Muscle of arm (tissue), 12 donors: ENCODE measurements around the gene MACROD2. TPM values are rescaled to one million over a fixed set of nuclear protein-coding genes. Genes with fewer than 3 reads are reported as not detected.

Source experiments
- DNase-seq: peaks from one replicate; pipeline ENCODE4 v3.0.0-alpha.2; 2013
- polyA plus RNA-seq, 12 donors: library from polyadenylated mRNA; unstranded; fragments of 120-200 nt; gene quantifications; one replicate each; pipeline ENCODE4 v1.2.1, GENCODE V29; 2013; ENCODE audit not compliant: insufficient read length in 12 of 12

Gene MACROD2
- polyA plus RNA-seq, 12 donors, result 2.7 to 19.1 (median 4.0) TPM; not detected in 1

DNA sequence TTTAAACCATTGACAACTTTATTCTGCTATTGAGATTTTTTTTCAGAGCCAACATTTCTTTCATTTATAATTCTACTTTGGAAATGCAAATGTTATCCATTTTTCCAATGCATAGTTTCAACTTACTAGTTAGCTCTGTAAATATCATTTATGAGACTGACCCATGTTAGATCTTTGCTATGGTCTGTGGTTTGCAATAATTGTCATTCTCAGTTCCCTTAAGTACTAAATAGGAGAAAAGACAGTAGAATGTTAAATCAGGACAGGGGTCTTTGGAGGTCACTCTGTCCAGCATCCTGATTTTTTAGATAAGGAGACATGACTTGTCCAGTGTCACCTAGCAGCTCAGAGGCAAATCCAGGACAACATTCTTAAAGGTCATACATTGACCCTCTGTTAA lies 864.3 kb downstream of the MACROD2 start:
- DNase-seq, result no peak

DNA sequence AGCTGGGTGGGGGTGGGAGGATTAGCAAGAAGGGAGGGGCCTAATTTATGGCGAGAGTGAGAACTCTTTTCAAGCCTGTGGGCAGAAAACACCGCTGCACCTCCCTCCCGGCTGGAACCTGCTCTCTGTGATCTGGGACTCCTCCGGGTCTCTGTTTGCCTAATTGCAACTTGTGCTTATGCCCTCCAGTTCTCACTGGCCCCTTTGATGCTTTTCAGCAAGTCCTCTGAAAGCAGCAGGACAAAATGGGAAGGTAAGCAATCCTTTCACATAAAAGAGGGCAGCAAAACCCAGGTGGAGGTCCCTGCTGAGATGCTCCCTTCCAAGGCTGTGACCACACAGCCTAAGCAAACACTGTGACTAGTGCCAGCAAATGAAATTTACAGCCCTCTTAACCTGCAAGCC lies 865.1 kb downstream of the MACROD2 start:
- no peak for DNase-seq

DNA sequence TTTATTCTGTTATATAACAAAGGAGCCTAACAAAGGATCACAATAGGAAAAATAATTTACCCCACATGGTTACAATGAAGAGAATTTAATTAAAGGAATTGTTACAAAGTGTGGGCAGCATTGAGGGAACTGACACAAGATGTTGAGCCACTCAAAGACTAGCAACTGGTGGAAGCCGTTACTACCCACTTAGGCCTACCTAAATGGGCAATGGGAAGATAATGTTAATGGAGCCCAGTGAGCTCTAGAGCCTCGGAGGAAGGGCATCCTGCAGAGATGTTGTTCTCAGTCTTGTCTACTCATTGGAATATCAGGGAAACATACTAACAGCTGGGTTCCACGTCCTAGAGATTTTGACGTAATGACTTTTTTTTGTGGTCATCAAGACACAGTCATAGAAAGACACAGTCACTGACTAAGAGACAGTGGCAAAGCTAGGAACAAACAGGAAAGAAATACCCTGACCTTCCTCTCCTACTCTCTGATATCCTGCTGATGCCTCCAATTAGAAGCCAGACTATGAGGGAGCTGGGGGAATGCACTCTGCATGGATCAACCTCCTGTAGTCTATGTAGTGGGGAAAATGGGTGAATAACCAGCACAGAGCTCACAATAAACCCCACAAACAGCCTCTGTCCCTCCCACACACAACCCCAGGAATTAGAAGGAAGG lies 865.8 kb downstream of the MACROD2 start:
- DNase-seq, result no peak

DNA sequence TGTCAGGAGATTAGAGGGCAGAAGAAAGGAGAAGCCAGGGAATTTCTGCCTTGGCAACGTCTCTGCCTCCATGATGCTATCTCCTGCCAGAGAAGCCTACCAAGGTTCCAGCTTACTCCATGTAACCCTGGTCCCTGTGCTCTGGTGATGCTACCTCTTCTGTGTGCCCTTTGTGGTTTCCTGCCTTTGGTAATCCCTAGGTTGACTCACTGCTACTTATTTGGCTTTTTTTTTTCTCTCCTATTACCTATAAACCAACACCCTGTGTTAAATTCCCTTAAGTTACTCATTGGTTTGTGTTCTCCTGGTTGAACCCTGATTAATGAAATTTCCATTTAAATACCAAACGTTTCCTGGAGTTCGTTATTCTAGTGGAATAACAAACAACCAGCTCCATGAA lies 869.9 kb downstream of the MACROD2 start:
- DNase-seq, result no peak

DNA sequence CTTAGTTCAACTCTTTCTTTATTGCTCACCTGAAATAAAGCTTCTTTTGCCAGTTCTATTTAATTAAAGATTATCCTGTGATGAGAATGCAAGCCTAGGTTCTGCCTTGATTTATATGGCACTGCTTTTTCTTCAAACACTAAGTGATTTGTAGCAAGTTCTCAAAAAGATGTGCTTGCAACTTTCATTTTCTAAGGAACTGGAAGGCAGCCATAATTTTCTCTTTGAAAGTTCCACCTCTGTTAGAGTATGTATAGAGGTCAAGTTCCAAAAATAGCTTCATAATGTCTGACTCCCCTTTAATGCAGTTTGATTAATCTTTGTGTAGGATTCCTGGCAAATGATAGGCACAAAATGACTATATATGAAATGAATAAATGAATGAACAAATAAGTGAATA lies 870.4 kb downstream of the MACROD2 start:
- DNase-seq, result no peak

DNA sequence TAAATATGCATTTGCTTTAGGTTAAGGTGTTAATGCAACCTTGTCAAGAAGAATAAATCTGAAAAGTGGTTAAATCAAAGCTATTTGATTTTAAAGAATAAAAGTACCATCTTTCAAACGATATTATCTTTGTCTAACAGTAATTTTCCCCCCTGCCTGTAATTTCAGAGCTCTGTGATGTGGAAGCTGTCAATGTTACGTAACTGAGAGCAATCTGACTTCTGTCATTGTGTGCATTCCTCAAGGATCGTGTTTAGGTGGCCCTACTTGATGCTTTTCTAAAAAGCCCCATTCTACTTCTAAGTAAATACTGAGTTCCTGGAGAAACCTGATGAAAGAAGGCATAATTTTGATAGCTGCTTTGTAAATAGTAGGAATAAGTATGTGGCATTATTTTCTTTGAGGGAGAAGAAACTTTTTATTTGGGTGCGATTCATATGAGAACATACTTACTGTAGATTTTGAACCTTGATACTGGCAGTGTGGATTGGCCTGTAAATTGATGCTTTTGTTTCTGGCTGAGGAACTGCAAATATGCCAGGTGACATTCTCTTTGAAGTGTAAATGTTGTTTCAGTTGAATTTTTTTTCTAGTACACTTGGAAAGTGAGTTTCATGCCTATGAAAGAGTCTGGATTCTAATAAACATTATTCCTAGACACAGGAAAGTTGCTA lies 871.7 kb downstream of the MACROD2 start:
- no peak for DNase-seq

DNA sequence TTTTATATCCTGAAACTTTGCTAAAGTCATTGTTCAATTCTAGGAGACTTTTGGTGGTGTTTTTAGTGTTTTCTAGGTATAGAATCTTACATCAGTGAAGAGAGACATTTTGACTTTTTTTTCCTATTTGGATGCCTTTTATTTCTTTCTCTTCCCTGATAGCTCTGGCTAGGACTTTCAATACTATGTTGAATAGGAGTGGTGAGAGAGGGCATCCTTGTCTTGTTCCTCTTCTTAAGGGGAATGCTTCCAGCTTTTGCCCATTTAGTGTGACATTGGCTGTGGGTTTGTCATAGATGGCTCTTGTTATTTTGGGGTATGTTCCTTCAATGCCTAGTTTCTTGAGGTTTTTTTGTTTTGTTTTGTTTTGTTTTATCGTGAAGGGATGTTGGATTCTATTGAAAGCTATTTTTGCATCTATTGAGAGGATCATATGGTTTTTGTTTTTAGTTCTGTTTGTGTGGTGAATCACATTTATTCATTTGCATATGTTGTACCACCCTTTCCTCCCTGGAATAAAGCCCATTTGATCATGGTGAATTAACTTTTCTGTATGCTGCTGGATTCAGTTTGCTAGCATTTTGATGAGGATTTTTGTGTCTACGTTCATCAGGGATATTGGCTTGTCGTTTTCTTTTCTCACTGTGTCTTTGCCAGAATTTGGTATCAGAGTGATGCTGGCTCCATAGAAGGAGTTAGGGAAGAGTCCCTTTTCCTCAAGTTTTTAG lies 882.1 kb downstream of the MACROD2 start:
- DNase-seq, result no peak

DNA sequence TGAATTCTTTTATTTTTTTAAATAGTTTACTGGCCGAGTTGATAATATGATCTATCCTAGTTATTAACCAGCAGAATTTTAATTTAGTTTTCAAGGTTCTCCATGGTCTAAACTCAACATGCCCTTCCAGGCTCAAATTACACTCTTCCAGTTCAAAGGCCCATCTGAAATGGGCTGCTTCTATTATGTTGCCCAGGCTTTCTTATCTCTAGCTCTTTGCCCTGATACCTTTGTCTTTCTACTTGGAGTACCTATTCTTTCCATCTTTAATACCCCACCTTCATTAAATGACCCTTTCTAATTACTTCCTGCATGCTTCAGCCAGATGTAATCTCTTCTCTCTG lies 883.3 kb downstream of the MACROD2 start:
- DNase-seq, result no peak

DNA sequence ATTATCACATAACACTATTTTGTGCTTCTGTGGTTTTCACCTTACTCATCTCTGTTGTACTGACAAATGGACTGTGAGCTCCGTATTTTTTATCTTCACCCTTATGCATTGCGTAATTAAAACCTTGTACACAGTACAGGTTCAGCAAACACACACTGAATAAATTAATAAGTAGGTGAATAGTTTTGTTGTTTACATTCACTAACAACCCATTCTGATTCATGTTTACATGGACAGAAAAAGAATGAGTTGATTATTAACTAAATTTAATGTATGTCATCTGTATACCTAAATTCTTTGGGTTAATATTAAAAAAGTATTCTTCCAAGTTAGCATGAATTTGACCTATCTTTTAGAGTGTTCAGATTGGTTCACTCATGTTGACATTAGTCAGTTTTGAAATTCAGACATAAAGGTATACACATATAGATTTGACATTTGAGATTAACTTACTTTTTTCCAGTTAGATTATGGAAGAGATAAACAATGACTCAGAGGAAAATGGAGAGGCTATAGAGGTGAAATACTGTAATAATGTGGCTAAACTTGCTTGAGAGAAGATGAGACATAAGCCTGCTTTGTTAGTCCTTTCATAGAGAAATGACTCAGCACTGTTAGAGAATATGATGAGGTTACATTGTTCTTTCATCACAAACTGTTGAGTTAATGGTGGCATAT lies 883.8 kb downstream of the MACROD2 start:
- no peak for DNase-seq

DNA sequence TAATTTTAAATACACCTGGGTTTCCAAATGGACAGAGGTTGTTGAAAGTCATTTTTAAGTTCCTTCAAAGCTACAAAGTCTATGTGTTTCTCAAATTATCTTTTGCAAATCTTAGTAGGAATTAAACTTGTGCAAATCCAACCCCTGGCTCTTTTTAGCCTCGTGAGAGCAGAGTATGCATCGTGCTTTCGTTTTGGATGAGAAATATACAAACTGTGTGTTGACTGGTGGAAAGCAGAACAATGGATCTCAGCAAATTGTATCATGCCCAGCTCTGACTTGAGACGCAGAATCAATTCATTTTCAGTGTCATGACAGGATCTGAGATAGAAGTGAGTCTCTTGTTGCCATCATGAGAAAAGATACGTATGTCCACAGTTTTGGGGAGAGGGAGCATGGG lies 884.5 kb downstream of the MACROD2 start:
- DNase-seq, result no peak

DNA sequence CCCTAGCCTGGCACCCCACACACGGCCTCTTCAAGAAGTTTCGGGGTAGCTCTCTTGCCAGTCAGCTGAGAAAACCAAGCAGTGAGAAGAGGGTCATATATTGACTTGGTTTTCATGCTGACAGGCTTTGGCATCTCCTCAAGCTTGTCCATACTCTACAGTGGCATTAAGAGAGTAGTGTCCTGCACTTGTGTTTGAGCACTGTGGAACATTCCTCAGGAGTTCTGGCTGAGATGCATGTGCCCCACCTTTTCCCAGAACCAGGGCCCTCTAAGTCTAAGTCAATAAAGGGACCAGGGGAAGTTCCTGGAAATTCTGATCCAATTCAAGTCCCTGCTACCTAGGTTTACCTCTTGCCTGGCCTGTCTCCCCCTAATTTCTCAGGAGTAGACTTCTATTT lies 886.2 kb downstream of the MACROD2 start:
- no peak for DNase-seq

DNA sequence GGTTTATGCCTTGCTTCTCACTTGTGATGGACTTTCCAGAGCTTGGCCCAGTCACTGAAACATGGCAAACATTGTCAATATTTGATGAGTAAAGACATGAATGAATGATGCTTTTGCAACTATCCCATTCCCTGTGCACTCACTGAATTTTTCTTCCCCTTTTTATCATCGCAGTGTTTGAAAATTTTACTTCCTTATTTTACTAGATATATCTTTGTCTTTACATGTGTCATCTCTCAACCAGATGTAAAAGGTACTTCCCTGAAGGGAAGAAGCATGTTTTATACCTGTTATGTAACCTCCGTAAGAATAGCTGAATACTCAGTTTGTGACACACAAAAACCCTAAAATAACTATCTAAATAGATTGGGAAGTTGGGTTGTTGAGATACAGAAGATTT lies 886.8 kb downstream of the MACROD2 start:
- no peak for DNase-seq

DNA sequence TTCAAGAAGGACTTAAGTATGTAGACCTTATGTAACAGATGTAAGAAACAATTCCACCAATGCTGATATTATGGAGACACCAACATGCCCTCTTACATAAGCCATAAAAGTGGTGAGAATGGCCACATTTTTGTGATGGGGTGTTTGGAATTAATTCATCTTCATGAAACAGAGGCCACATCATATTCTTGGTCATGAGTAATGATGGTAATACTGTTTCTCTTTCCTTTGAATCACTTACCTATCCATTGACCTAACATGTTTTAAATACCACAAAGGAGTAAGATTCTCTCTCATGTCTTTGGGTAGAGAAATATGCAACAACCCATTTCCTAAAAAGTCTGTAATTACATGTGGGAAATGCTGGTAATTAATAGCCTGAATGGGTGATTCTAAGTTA lies 887.5 kb downstream of the MACROD2 start:
- no peak for DNase-seq

DNA sequence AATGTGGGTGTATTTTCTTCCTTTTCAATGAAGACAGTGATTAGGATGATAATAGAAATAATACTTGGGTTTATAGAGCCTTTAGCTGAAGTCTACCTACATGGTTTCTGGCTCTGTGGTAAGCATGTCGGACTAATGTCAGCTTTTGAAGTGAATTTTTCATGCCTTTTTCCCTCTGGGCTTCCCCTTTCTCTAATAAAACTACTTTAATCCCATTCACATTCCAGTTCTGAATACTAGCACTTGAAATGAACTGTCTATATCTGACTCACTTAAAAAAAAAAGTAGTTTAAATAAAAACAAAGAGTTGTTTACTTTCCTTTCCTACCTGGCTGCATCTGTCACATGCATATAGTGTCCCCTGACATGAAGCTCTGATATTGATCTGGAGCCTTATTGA lies 888.0 kb downstream of the MACROD2 start:
- DNase-seq, result no peak

DNA sequence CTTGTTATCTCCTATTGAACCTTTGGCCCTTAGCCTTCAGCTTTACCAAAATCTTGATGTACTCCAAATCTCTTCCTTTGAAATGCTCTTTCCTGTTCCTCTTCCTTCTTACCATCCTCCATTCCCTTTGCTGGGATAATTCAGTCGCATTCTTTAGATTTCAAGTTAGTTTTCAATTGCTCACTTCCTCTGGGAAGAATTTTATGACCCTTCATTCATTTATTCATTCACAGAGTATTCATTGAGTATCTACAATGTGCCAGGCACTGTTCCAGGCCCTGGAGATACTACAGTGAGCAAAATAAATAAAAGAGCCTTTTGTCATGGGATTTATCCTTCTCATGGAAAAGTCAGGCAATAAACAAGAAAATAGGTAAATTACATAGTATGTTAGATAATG lies 890.3 kb downstream of the MACROD2 start:
- no peak for DNase-seq

DNA sequence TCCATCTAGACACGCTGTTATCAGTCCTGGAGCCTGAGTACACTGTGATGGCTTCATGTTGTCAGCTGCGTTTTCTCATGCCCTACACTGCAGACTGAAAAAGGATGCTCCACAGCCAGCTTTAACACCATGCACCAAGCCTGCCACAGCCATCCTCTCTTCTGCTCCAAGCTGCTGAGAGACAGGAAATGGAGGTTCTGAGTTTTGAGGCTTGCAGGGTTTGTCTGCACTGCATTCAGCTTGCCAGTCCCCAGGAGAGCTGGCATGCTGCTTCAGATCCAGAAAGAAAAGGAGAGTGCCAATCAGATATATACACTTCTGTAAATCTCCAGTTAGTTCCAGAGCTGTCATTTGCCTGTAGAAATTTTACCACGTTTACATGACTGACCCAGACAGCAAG lies 892.8 kb downstream of the MACROD2 start:
- DNase-seq, result no peak

DNA sequence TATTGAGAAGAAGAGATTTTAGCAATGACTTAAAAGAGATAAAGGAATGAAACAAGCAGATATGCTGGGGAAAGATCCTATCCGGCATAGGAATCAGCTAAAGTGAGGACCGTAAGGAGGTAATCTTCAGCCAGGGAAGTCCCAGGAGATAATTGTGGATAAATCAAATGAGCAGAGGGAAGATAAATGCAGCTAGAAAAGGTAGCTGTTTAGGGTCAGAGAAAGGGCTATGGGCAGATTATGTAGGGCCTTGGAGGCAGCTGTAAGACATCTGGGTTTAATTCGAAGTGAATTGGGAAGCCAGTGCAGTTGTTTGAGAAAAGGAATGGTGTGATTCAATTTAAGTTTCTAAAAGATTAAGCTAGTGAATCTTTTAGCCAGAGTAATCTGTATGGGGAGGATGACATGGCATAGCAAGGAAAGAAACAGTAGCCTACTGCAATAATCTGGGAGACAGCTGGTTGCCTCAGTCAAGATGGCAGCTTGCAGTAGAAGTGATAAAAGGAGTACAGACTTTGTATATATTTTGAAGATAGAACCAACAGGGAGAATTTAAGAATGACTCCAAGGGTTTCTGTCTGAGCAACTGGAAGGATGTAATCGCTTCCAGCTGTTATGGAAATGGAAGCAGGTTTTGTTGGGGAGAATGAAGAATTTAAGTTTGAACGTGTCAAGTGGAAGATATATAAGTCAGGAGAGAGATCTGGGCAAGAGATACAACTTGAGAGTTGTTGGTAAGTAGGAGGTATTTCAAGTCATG lies 894.4 kb downstream of the MACROD2 start:
- peak; percentile 30 for DNase-seq

DNA sequence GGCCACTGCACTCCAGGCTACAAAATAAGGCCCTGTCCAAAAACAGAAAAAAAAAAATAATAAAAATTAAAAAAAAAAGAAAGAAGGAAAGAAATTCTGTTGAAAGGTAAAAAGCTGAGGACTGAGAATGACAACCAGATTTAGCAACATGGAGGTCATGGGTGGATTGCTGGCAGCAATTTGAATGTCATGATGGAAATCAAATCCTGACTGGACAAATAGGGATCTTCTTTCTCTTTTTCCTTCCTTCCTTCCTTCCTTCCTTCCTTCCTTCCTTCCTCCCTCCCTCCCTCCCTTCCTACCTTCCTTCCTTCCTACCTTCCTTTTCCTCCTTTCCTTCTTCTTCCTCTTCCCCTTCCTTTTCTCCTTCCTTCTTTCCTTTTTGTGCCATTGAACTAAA lies 895.4 kb downstream of the MACROD2 start:
- DNase-seq, result no peak

DNA sequence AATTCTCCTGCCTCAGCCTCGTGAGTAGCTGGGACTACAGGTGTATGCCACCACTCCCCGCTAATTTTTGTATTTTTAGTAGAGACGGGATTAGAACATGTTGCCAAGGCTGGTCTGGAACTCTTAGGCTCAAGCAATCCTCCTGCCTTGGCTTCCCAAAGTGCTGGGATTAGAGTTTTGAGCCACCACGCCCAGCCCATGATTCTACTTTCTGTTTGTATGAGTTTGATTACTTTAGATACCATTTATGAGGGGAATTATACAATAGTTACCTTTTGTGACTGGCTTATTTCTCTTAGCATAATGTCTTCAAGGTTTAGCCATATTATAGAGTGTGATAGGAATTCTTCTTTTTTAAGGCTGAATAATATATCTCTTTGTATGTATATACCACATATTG lies 897.5 kb downstream of the MACROD2 start:
- DNase-seq, result no peak

DNA sequence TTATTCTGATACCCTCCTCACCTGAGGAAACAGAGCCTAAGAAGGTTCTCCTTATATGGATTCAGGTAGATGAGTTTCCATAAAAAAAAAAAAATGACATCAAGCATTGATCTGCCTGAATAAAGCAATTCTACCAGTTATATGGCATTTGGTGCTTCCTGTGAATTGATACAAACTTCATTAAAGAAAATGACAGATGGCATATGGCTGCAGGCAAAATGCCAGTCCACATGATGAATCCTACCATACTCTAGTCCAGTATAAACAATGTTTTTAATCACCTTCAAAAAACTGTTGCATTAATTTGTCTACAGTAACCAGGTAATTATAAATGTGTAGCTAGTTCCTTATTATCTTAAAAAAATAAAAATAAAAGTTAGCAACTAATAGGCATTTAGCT lies 901.3 kb downstream of the MACROD2 start:
- DNase-seq, result no peak

DNA sequence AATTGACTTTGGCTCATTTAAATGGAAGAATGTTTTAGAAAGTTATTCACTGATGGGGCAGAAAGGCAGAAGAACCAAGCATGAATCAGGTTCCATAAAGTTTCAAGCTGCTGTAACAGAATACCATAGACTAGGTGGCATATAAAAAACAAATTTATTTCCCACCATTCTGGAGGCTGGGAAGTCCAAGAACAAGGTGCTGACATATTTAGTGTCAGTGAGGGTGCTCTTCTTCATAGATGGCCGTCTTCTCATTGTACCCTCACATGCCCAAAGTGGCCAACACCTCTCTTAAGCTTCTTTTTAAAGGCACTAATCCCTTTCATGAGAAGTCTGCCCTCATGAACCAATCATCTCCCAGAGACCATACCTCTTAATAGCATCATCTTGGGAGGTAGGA lies 902.3 kb downstream of the MACROD2 start:
- no peak for DNase-seq
